Measurements from ENCODE around the gene DCP1A.
"Not testable (repeated sequence)": the region's sequence is repeated elsewhere in the genome, so short reads cannot be mapped to it uniquely, and the experiment has no call there.

DCP1A gene

DNA sequence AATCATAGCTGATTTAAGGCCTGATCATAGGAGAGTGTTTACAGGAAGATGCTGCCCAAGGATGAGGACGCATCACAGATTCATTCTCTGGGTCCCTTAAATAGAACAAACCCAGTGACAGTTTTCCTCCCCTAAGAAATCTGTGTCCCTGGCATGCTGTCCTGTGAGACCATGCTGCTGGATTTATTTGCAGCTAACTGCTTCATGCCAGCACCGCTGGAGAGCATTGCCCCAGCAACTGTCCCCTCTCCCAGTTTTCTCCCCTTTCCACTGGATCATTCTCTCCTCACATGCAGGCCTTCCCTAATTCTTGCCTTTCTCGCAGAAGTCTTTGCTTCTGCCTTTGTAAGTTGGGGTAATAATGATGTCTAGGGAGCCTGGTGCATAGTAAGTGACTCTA lies 29.3 kb upstream of the DCP1A start:
- TF ChIP-seq, protein P1, sequence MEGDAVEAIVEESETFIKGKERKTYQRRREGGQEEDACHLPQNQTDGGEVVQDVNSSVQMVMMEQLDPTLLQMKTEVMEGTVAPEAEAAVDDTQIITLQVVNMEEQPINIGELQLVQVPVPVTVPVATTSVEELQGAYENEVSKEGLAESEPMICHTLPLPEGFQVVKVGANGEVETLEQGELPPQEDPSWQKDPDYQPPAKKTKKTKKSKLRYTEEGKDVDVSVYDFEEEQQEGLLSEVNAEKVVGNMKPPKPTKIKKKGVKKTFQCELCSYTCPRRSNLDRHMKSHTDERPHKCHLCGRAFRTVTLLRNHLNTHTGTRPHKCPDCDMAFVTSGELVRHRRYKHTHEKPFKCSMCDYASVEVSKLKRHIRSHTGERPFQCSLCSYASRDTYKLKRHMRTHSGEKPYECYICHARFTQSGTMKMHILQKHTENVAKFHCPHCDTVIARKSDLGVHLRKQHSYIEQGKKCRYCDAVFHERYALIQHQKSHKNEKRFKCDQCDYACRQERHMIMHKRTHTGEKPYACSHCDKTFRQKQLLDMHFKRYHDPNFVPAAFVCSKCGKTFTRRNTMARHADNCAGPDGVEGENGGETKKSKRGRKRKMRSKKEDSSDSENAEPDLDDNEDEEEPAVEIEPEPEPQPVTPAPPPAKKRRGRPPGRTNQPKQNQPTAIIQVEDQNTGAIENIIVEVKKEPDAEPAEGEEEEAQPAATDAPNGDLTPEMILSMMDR (IDR thresholded peaks at IDR 0.05; ENCODE audit: low read length, missing control alignments): no peak
- no peak overlapping the region for H3K4me3 ChIP-seq (replicated peaks; ENCODE audit: low read depth, low read length)
- no peak for DNase-seq (ENCODE audit: low read depth)

DNA sequence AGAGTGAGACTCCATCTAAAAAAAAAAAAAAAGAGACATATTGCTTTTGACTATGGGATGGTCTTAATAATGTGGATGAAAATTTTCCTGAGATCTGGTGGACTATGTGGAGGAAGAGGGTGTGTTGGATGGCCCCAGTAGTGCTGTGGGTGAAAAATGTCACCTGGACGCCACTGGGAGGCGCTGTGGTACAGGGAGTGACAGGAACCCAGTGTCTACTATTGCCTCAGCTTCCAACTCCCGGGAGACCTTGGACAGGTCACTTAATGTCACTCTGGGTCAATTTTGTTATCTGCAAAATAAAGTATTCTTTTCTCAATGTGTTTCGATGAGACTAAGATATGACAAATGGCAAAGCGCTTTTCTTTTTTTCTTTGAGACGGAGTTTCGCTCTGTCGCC lies 27.7 kb upstream of the DCP1A start:
- no peak overlapping the region for H3K4me3 ChIP-seq (replicated peaks; ENCODE audit: low read depth, low read length)
- DNase-seq (ENCODE audit: low read depth): peak; percentile 73
- TF ChIP-seq, protein P1 (IDR thresholded peaks at IDR 0.05; ENCODE audit: low read length, missing control alignments): peak; percentile 78

DNA sequence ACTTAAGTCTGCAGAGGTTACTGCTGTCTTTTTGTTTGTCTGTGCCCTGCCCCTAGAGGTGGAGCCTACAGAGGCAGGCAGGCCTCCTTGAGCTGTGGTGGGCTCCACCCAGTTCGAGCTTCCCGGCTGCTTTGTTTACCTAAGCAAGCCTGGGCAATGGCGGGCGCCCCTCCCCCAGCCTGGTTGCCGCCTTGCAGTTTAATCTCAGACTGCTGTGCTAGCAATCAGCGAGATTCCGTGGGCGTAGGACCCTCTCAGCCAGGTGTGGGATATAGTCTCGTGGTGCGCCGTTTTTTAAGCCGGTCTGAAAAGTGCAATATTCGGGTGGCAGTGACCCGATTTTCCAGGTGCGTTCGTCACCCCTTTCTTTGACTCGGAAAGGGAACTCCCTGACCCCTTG lies 23.4 kb upstream of the DCP1A start:
- H3K4me3 ChIP-seq (replicated peaks; ENCODE audit: low read depth, low read length); DNase-seq (ENCODE audit: low read depth): not testable (repeated sequence)

DNA sequence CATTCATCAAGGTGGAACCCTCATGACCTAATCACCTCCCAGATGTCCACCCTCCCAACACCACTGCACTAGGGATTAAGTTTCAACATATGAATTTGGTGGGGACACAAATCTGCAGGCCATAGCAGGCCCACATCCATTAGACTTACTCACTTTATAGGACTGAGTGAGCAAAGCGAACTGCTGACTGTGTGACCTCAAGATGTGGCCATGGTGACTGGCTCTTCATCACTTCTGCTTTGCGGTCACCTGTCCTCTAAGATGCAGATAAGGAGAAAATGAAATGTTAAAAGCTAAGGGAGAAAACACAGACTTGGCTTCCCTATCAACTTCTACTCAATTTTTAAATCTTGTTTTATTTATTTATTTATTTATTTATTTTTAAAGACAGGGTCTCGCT lies 14.5 kb upstream of the DCP1A start:
- H3K4me3 ChIP-seq (replicated peaks; ENCODE audit: low read depth, low read length): no peak overlapping the region
- TF ChIP-seq, protein P1 (IDR thresholded peaks at IDR 0.05; ENCODE audit: low read length, missing control alignments): no peak
- DNase-seq (ENCODE audit: low read depth): no peak

DNA sequence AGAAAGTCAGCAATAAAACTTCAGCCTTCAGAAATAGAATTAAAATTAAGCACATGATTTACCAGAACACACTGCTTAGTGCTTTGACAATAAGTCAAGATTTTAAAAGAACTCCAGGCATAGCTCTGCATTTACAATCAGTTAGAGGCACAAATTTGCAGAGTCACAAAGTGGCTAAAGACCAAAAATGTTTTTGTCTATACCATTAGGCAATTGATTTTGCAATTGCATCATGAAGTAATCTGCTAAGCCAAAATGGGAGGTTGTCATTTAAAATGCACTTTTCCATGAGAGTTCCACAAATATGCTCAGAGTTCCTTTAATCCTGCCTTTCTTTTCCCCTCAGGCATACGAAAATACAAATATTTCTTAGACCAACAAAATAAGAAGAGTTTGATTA lies 10.1 kb upstream of the DCP1A start:
- peak; percentile 71 for DNase-seq (ENCODE audit: low read depth)
- TF ChIP-seq, protein P1 (IDR thresholded peaks at IDR 0.05; ENCODE audit: low read length, missing control alignments): no peak
- no peak overlapping the region for H3K4me3 ChIP-seq (replicated peaks; ENCODE audit: low read depth, low read length)

DNA sequence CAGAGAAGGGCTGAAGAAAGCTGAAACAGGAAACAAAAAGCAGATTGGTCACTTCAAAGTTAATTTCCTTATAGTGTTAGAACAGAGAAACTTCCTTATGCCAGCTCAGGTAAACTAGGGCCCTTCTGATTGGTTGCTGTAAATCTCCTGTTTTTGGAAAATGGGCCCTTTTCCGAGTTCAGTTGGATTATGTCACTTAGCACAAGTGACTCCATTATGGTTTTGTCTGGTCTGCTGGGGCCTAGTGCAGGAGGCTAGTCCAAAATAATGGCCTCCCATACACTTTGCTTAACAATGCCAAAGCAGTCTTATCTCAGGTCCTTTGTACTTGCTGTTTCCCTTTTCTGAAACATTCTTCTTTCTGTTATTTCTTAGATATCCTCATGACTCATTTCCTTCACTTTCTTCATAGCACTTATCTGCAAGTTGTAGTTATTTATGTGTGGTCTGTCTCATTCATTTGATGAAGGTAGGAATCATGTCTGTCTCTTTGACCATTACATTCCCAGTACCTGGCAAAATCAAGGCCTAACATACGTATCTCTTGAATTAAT lies 7.7 kb upstream of the DCP1A start:
- DNase-seq (ENCODE audit: low read depth): peak; percentile 67
- no peak overlapping the region for H3K4me3 ChIP-seq (replicated peaks; ENCODE audit: low read depth, low read length)
- TF ChIP-seq, protein P1 (IDR thresholded peaks at IDR 0.05; ENCODE audit: low read length, missing control alignments): no peak

DNA sequence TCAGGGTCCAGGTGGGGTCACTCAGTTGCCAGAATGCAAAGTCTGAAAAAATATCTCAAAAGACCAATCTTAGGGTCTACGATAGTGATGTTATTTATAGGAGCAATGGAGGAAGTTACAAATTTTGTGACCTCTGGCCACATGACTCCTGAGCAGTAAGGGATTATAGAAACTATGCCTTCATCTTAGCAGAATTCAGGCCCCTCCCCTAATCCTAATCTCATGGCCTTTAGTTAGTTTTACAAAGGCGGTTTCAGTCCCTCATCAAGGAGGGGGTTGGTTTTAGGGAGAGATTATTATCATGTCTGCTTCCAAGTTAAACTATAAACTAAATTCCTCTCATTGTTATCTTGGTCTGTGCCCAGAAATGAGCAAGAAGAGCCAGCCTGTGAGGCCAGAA lies 5.9 kb upstream of the DCP1A start:
- no peak overlapping the region for H3K4me3 ChIP-seq (replicated peaks; ENCODE audit: low read depth, low read length)
- no peak for DNase-seq (ENCODE audit: low read depth)
- TF ChIP-seq, protein P1 (IDR thresholded peaks at IDR 0.05; ENCODE audit: low read length, missing control alignments): no peak

Measured in fibroblast of pulmonary artery (primary cell).